Medulla oblongata (tissue), 1 donor: ENCODE measurements around the gene RTBDN.

Experiments
- DNase-seq: peaks from one replicate; pipeline ENCODE4 v3.0.0-alpha.2; 2015; ENCODE audit errors: extremely low spot score

RTBDN gene

DNA sequence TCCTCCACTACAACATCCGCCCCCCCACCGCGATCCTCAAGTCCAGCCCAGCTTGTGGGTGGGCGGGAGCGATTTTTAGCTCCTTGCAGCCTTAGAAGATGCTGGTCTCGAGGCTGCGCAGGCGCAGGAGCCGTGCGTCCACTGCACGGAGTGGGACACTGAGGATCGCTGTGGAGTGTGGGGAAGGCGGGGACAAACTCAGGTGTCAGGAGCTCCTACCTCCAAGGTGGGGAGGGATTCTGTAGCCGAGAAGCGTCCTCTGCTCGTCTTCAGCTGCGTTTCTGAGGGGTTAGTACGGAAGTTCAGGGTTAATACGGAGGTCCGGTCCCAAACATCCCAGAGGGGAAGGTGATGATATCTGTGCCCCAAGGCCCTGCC is at the start of gene RTBDN:
Gene RTBDN, minus strand, starts transcription at position 14 of the 378 bp plus-strand sequence. CDS start 4,600 bp downstream, outside the sequence.
- DNase-seq: no peak

DNA sequence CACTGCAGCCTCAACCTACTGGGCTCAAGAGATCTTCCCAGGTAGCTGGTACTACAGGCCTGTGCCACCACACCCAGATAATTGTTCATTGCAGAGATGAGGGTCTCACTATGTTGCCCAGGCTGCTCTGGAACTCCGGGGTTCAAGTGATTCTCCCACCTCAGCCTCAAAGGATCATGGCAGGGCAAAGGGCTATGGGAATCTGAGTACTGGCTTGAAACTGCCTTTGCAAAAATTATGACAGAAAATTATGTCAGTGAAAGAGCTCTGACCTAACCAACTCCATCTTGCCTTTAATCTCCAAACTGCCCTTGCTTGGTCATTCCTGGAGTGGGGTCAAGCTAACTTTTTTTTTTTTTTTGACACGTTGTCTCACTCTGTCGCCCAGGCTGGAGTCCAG is 48.2 kb upstream of the RTBDN start:
- DNase-seq: no peak

DNA sequence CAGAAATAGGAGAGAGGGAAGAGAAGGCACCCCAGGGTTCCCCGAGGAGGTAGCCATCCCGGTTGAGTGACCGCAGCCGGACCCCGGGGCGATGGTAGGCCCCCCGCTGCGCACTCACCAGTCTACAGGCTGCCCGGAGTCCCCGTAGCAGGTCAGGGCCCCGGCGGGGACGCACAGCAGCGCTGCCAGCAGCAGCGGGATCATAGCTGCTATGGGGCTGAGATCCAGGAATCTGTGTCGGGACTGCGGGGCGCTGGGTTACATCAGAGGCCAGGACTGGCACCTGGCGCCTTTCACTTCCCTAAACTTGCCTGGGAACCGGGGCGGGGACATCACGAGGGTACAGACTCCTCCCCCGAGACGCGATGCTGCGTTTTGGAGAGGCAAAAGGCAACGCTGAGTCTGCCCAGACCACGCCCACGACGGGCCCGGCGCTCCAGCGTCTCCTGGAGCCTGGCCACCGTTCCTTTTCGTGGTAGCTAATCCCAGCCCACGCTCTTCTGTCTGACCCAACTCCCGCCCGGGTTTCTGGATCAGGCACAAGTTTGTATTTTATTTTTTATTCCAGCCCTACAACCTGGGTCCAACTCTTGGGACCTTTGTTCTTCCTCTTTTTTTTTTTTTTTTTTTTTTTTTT is 46.9 kb upstream of the RTBDN start, which contains the start of gene DNASE2:
Gene DNASE2, minus strand, starts transcription at position 278 of the 637 bp plus-strand sequence. Its CDS starts 74 bp downstream, at position 204.
- peak; percentile 92 for DNase-seq

GRCh38 chr19:12880551-12881171 is 46.3 kb upstream of the RTBDN start:
- peak; percentile 41 for DNase-seq

- DNase-seq: no peak
These were observed 40.7 kb upstream of the RTBDN start for GRCh38 chr19:12875086-12875485.

DNA sequence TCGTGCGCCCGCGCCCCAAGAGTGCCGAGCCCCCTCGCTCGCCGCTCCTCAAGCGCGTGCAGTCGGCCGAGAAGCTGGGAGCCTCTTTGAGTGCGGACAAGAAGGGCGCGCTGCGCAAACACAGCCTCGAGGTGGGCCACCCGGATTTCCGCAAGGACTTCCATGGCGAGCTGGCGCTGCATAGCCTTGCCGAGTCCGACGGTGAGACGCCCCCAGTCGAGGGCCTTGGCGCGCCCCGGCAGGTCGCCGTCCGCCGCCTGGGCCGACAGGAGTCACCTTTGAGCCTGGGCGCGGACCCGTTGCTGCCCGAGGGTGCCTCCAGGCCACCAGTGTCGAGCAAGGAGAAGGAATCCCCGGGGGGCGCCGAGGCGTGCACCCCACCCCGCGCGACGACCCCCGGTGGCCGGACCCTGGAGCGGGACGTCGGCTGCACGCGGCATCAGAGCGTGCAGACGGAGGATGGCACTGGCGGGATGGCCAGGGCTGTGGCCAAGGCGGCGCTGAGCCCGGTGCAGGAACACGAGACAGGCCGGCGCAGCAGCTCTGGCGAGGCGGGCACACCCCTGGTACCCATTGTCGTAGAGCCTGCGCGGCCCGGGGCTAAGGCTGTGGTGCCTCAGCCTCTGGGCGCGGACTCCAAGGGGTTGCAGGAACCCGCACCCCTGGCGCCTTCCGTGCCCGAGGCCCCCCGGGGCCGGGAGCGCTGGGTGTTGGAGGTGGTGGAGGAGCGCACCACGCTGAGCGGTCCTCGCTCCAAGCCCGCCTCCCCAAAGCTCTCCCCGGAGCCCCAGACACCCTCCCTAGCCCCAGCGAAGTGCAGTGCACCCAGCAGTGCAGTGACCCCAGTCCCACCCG is 39.7 kb upstream of the RTBDN start:
- DNase-seq: no peak

- DNase-seq: no peak
These were observed 38.8 kb upstream of the RTBDN start for GRCh38 chr19:12872941-12873890.

- no peak for DNase-seq
These were observed 37.9 kb upstream of the RTBDN start for GRCh38 chr19:12872255-12872654.

- no peak for DNase-seq
These were observed 37.3 kb upstream of the RTBDN start for GRCh38 chr19:12871681-12872080.

DNA sequence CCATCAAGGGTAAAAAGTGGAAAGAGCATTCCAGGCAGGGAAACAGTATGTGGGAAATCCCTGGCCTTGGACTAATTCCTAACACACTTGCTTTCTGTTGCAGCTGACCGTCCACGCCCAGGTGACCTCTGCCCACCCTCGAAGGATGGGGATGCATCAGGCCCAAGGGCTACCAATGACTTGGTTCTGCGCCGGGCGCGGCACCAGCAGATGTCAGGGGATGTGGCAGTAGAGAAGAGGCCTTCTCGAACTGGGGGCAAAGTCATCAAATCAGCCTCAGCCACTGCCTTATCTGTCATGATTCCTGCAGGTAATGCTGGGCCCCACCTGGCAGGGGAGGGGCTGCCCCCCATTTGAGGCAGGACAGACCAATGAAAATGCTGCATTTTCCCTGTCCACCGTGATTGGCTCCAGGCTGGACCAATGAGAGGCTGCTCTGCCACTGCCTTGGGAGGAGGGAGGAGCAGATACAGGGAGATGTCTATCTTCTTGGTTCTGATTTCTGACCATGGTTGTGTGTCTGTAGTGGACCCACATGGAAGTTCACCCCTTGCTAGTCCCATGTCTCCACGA is 34.2 kb upstream of the RTBDN start:
- no peak for DNase-seq

DNA sequence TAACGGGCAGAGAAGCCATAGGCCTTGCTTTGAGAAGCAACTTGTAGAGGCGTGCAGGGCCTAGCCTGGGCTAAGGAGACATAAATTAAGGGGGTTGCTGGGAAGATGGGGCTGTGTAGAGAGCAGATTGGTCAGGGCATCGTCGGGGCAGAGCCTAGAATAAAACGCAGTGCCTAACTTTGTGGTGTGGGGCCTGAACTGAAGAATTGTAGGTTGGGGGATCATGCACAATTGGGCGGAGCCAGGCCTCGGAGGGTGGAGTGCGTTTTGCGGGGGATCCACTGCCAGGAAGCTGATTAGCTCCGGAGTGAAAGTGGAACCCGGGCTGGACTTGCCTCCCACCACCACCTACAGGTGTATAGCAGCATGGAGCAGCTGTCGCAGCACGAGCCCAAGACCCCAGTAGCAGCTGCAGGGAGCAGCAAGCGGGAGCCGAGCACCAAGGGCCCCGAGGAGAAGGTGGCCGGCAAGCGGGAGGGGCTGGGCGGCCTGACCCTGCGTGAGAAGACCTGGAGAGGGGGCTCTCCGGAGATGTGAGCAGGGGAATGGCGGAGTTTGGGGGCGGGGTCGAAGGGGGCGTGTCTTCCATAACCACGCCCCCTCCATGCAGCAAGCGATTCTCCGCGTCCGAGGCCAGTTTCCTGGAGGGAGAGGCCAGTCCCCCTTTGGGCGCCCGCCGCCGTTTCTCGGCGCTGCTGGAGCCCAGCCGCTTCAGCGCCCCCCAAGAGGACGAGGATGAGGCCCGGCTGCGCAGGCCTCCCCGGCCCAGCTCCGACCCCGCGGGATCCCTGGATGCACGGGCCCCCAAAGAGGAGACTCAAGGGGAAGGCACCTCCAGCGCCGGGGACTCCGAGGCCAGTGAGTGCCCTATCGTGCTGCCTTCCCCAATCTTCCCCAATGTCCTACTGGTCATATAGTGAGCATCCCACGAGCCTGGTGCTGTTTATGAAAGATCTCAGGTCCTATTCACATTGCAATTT is 33.0 kb upstream of the RTBDN start:
- peak; percentile 41 for DNase-seq

DNA sequence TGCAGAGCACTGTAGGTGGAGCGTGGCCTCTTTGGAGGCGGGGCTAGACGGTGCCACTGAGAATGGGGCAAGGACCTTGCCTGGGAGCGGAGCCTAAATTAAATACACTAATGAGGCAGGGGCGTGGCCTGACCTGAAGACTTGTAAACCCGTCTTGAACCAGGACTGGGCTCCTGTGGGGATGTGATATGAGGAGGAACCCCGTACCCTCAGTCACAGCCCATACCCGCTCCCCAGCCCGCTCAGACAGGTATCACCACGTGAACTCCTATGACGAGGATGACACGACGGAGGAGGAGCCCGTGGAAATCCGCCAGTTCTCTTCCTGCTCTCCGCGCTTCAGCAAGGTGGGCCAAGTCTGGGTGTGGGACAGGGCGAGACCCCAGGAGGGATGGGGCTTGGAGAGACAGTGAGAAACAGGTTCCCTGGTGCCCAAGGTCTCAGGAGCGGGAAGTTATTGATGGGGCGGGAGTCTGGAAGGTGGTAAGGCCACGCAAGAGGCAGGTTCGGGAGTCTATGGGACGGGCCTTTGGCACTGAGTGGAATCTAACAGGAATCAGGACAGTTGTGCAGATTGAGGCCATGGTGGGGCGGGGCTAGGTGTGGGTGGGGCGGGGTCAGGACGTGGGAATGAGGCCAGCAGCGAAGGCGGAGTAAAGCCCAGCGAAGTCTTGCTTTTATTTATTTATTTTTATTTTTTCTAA is 32.2 kb upstream of the RTBDN start:
- no peak for DNase-seq

DNA sequence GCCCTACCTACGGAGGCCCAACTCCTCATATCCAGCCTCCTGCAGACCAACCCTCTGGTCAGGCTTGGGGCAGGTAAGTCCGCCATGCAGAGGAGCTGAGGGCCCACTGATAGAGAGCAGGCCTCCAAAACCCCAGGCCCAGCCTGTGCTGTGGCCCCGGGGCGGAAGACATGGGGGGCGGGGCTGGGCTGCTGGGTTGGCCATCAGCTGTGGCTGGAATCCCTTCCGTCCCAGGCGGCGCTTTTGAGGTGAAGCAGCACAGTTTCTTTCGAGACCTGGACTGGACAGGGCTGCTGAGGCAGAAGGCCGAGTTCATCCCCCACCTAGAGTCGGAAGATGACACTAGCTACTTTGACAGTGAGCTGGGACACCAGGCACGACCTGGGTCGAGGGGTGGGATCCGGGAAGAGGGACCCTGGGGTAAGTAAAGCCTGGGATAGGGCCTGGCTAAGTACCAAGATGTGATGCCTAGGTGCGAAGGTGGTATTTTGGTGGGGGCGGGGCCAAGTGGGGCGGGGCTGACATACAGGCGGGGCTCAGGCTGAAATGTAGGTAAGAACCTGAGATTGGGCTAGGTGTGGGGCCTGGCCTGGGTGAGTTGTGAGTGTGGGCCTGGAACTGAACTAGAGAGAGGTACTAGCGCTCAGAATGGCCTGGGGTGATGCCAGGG is 31.5 kb upstream of the RTBDN start:
- no peak for DNase-seq

DNA sequence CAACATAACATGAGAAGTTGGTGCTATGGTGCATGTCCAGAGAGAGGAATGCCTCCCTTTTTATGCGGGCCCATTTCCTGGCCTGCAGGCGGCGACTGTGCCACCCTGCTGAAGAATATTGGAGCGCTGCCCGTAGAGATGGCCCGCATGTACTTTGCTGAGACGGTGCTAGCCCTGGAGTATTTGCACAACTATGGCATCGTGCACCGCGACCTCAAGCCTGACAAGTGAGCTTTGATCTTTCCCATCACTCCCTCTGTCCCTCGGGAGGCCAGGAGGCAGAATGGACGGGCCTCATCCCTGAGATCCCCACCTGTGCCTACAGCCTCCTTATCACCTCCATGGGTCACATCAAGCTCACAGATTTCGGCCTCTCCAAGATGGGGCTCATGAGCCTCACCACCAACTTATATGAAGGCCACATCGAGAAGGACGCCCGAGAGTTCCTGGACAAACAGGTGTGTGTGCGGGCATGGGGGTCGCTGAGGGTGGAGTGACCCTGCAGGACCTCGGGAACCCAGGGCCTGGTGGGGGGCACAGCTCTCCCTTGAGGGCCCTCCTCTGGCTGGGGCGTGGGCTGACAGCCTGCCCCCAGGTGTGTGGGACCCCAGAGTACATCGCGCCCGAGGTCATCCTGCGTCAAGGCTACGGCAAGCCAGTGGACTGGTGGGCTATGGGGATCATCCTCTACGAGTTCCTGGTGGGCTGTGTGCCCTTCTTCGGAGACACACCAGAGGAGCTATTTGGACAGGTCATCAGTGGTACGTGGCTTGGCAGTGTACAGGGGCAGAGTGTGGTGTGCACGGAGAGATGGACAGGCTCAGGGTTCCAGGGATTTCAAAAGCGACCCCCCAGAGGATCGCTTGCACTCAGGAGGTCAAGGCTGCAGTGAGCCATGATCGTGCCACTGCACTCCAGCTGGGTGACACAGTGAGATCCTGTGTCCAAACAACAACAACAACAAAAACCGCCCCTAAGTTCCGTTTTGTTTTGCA is 30.6 kb upstream of the RTBDN start:
- DNase-seq: no peak

DNA sequence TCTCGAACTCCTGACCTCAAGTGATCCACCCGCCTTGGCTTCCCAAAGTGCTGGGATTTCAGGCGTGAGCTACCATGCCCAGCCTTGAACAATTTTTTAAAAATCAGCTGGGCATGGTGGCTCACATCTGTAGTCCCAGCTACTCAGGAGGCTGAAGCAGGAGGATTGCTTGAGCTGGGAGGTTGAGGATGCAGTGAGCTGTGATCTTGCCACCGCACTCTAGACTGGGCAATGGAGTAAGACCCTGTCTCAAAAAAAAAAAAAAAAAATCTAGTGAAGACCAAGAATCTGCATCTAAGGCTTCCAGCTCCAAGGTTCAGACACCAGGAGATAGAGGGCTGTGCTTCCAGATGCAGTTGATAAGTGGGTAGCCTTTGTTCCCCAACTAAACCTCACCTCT is 29.8 kb upstream of the RTBDN start:
- DNase-seq: no peak

GRCh38 chr19:12859546-12859945 is 25.2 kb upstream of the RTBDN start:
- no peak for DNase-seq
